A549 (cell line): ENCODE results near the gene ARID3A.

Source experiments
- CEBPB ChIP-seq, 2 experiments: fragments of >200 bp in 1 of 2; sonication (Bioruptor Twin) in 1 of 2; formaldehyde crosslinking in 1 of 2; IDR thresholded peaks; 2 replicates each; pipeline ENCODE4 v1.6.1; 2012 to 2016
- CHD2 ChIP-seq: fragments of 150-350 bp; IDR thresholded peaks from 2 replicates; pipeline ENCODE4 v1.6.1; 2014; ENCODE audit warnings: low read length; ENCODE audit not compliant: partially characterized antibody
- CHD4 ChIP-seq: fragments of 200-600 bp; sonication (generic); IDR thresholded peaks from 2 replicates; pipeline ENCODE4 v1.6.1; 2016; ENCODE audit warnings: antibody characterized with exemption, mild to moderate bottlenecking, borderline replicate concordance
- CTCF ChIP-seq: fragments of >200 bp; sonication (Bioruptor Twin); formaldehyde crosslinking; IDR thresholded peaks from 3 replicates; pipeline ENCODE4 v1.5.1; 2016
- FOXS1 ChIP-seq: fragments of 250-450 bp; sonication (Bioruptor Pico); IDR thresholded peaks from 2 replicates; pipeline ENCODE4 v1.5.0; 2020; ENCODE audit warnings: mild to moderate bottlenecking, moderate library complexity
- JUNB ChIP-seq: fragments of >200 bp; sonication (Bioruptor Twin); formaldehyde crosslinking; IDR thresholded peaks from 2 replicates; pipeline ENCODE4 v1.6.1; 2016
- MAX ChIP-seq: IDR thresholded peaks from 2 replicates; pipeline ENCODE4 v1.6.1; 2012
- NPAS2 ChIP-seq: fragments of 250-450 bp; sonication (Bioruptor Pico); IDR thresholded peaks from 2 replicates; pipeline ENCODE4 v1.8.0; 2022; ENCODE audit warnings: mild to moderate bottlenecking, moderate library complexity, borderline replicate concordance
- POLR2A ChIP-seq: IDR thresholded peaks from 2 replicates; pipeline ENCODE4 v1.6.1; 2012; ENCODE audit warnings: mild to moderate bottlenecking, low read length
- POLR2AphosphoS2 ChIP-seq: conservative IDR thresholded peaks from 2 replicates; pipeline ENCODE4 v1.6.1; 2012; ENCODE audit warnings: low read length, improper control_type of control experiment, inconsistent platforms
- RAD21 ChIP-seq, 2 experiments: fragments of >200 bp in 1 of 2; sonication (Bioruptor Twin) in 1 of 2; formaldehyde crosslinking in 1 of 2; IDR thresholded peaks in 1 of 2; conservative IDR thresholded peaks in 1 of 2; 2 replicates in 1 of 2; 3 replicates in 1 of 2; pipeline ENCODE4 v1.6.1; 2012 to 2018; ENCODE audit warnings: inconsistent platforms in 1 of 2
- SREBF2 ChIP-seq: fragments of 450-650 bp; IDR thresholded peaks from 2 replicates; pipeline ENCODE4 v1.6.1; 2014; ENCODE audit warnings: mild to moderate bottlenecking, moderate library complexity
- USF2 ChIP-seq: fragments of 450-650 bp; IDR thresholded peaks from 2 replicates; pipeline ENCODE4 v1.6.1; 2014; ENCODE audit warnings: antibody characterized with exemption

- TF ChIP-seq SREBF2: no peak
- no peak for TF ChIP-seq JUNB
- TF ChIP-seq CTCF: no peak
- no peak for TF ChIP-seq MAX
- no peak for TF ChIP-seq POLR2A
- no peak for TF ChIP-seq NPAS2 (CRISPR knock-in tag)
- TF ChIP-seq USF2: no peak
- TF ChIP-seq RAD21 (conservative IDR thresholded peaks at IDR 0.05 in 1 of 2, IDR thresholded peaks at IDR 0.05 in 1 of 2): no peak
- no peak for TF ChIP-seq CHD2
- no peak for TF ChIP-seq FOXS1 (CRISPR knock-in tag)
- TF ChIP-seq CHD4: no peak
- no peak for TF ChIP-seq CEBPB (IDR thresholded peaks at IDR 0.05)
- TF ChIP-seq POLR2AphosphoS2: no peak
These were observed 33.5 kb upstream of the ARID3A start for GRCh38 chr19:892243-892893.
